ENCODE measurements around the gene EIF2AK2. TPM values are rescaled to one million over a fixed set of nuclear protein-coding genes. Genes with fewer than 3 reads are reported as not detected.

EIF2AK2 gene
- total RNA-seq, 1 donor from 2014 or later, result 49.7 TPM

GRCh38 chr2:37153224-37153623 is 3.6 kb downstream of the EIF2AK2 start:
- Mint-ChIP-seq H3K27ac (ENCODE audit: unreplicated experiment) (no peak overlapping the region), H3K27me3 (ENCODE audit: unreplicated experiment) (no peaks in the 10 kb centered on the region)

GRCh38 chr2:37149626-37150322 is 7.0 kb downstream of the EIF2AK2 start:
- H3K27ac Mint-ChIP-seq (ENCODE audit: unreplicated experiment), result no peak overlapping the region
- H3K4me1 Mint-ChIP-seq (ENCODE audit: unreplicated experiment), result peaks cover 15% of the 10 kb centered on the region
- no peaks in the 10 kb centered on the region for H3K9me3 Mint-ChIP-seq (ENCODE audit: unreplicated experiment)
- peaks cover 32% of the 10 kb centered on the region for H3K36me3 Mint-ChIP-seq (ENCODE audit: unreplicated experiment)
- H3K4me3 Mint-ChIP-seq (ENCODE audit: unreplicated experiment), result no peak overlapping the region
- H3K27me3 Mint-ChIP-seq (ENCODE audit: unreplicated experiment), result no peaks in the 10 kb centered on the region
- no peak for TF ChIP-seq CTCF (IDR thresholded peaks at IDR 0.05)
- DNase-seq (ENCODE audit: extremely low spot score, unreplicated experiment), result no peak

More at GRCh38 chr2:37153224-37153623, 3.6 kb downstream of the EIF2AK2 start:
- no peaks in the 10 kb centered on the region for H3K9me3 Mint-ChIP-seq (ENCODE audit: unreplicated experiment)
- no peak for DNase-seq (ENCODE audit: extremely low spot score, unreplicated experiment)
- TF ChIP-seq CTCF (IDR thresholded peaks at IDR 0.05), result no peak
- no peak overlapping the region for H3K4me3 Mint-ChIP-seq (ENCODE audit: unreplicated experiment)
- peaks cover 24% of the 10 kb centered on the region for H3K36me3 Mint-ChIP-seq (ENCODE audit: unreplicated experiment)
- H3K4me1 Mint-ChIP-seq (ENCODE audit: unreplicated experiment), result peaks cover 34% of the 10 kb centered on the region

GRCh38 chr2:37148325-37148724 is 8.5 kb downstream of the EIF2AK2 start:
- H3K4me3 Mint-ChIP-seq (ENCODE audit: unreplicated experiment), result no peak overlapping the region
- H3K27ac Mint-ChIP-seq (ENCODE audit: unreplicated experiment), result no peak overlapping the region
- H3K36me3 Mint-ChIP-seq (ENCODE audit: unreplicated experiment), result peaks cover 28% of the 10 kb centered on the region
- peaks cover 14% of the 10 kb centered on the region for H3K4me1 Mint-ChIP-seq (ENCODE audit: unreplicated experiment)
- H3K27me3 Mint-ChIP-seq (ENCODE audit: unreplicated experiment), result no peaks in the 10 kb centered on the region
- H3K9me3 Mint-ChIP-seq (ENCODE audit: unreplicated experiment), result no peaks in the 10 kb centered on the region
- no peak for TF ChIP-seq CTCF (IDR thresholded peaks at IDR 0.05)
- DNase-seq (ENCODE audit: extremely low spot score, unreplicated experiment), result no peak

GRCh38 chr2:37146062-37146461 is 10.7 kb downstream of the EIF2AK2 start:
- H3K27me3 Mint-ChIP-seq (ENCODE audit: unreplicated experiment), result no peaks in the 10 kb centered on the region
- TF ChIP-seq CTCF (IDR thresholded peaks at IDR 0.05), result no peak
- H3K9me3 Mint-ChIP-seq (ENCODE audit: unreplicated experiment), result no peaks in the 10 kb centered on the region
- H3K27ac Mint-ChIP-seq (ENCODE audit: unreplicated experiment), result no peak overlapping the region
- peaks cover 7% of the 10 kb centered on the region for H3K4me1 Mint-ChIP-seq (ENCODE audit: unreplicated experiment)
- DNase-seq (ENCODE audit: extremely low spot score, unreplicated experiment), result no peak
- peaks cover 32% of the 10 kb centered on the region for H3K36me3 Mint-ChIP-seq (ENCODE audit: unreplicated experiment)
- no peak overlapping the region for H3K4me3 Mint-ChIP-seq (ENCODE audit: unreplicated experiment)

- no peak for DNase-seq (ENCODE audit: extremely low spot score, unreplicated experiment)
- Mint-ChIP-seq H3K27ac (ENCODE audit: unreplicated experiment) (no peak overlapping the region), H3K4me3 (ENCODE audit: unreplicated experiment) (no peak overlapping the region), H3K4me1 (ENCODE audit: unreplicated experiment) (no peaks in the 10 kb centered on the region), H3K27me3 (ENCODE audit: unreplicated experiment) (no peaks in the 10 kb centered on the region), H3K9me3 (ENCODE audit: unreplicated experiment) (no peaks in the 10 kb centered on the region), H3K36me3 (ENCODE audit: unreplicated experiment) (peaks cover 48% of the 10 kb centered on the region)
- no peak for TF ChIP-seq CTCF (IDR thresholded peaks at IDR 0.05)
Measured at GRCh38 chr2:37143974-37144373, 12.8 kb downstream of the EIF2AK2 start.

Data from osteocyte (in vitro differentiated cells).